Erythroblast (primary cell): ENCODE results near the gene GKAP1.

Experiments used
- GATA1 ChIP-seq: IDR thresholded peaks from 2 replicates; pipeline ENCODE4 v1.6.1; 2011; ENCODE audit warnings: low read depth, mild to moderate bottlenecking, control low read depth, low read length, moderate library complexity
- POLR2A ChIP-seq: IDR thresholded peaks from 2 replicates; pipeline ENCODE4 v1.6.1; 2011; ENCODE audit warnings: mild to moderate bottlenecking, low read length

DNA sequence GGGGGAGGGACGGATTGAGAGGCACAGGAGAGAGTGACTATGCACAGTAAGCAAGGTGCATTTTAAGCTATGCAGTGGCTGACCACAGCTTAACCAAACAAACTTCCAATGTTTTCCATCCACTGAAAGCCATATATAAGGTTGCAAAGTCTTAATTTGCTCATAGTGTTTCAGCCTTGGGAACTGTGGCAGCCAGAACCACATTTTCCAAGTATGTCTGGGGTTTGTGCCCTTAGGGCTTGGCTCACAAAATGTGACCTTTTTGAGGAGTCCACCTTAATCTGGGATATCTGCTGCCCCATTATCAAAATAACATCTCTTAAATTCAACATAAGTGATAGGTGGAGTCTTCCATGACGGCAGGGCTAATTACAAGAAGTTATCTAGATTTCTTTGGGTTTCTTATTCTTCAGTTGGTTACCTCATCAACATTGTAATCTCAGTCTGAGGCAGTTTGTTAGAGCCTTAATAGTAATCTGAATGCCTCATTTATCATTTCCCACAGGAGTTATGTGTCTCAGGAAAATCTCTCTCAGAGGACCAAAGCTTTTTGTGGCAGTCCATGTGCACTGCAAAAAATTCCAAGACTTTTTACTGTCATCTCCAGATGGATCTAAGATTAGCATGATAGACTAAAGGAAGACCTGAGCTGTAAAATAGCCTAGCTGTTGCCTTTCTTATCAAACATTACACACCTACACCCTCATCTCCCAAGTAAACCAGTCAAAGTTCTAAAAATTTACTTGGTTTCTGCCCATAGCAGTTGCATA is 94.7 kb downstream of the GKAP1 start:
- TF ChIP-seq POLR2A: no peak
- TF ChIP-seq GATA1: no peak
